WTC11 (cell line): Measurements from ENCODE around the gene POC1A.

Experiments used
- CBFB ChIP-seq: sonication (generic); formaldehyde crosslinking; IDR thresholded peaks from 2 replicates; pipeline ENCODE4 v1.8.1; 2022; ENCODE audit warnings: mild to moderate bottlenecking, low read depth, missing genetic modification reagents
- ESRRA ChIP-seq: sonication (generic); formaldehyde crosslinking; IDR thresholded peaks from 2 replicates; pipeline ENCODE4 v1.8.1; 2022; ENCODE audit warnings: mild to moderate bottlenecking, missing genetic modification reagents, borderline replicate concordance
- FOXJ3 ChIP-seq: sonication (generic); formaldehyde crosslinking; IDR thresholded peaks from 2 replicates; pipeline ENCODE4 v1.9.0; 2021; ENCODE audit warnings: missing genetic modification reagents, mild to moderate bottlenecking, borderline replicate concordance
- KAT7 ChIP-seq: sonication (generic); formaldehyde crosslinking; IDR thresholded peaks from 2 replicates; pipeline ENCODE4 v1.8.1; 2023; ENCODE audit warnings: missing genetic modification reagents, mild to moderate bottlenecking, borderline replicate concordance
- SMAD3 ChIP-seq: sonication (generic); formaldehyde crosslinking; IDR thresholded peaks from 2 replicates; pipeline ENCODE4 v1.8.0; 2022; ENCODE audit warnings: missing genetic modification reagents, mild to moderate bottlenecking, borderline replicate concordance
- ZNF138 ChIP-seq: sonication (generic); formaldehyde crosslinking; conservative IDR thresholded peaks from 2 replicates; pipeline ENCODE4 v1.8.1; 2022; ENCODE audit warnings: mild to moderate bottlenecking, moderate library complexity, missing genetic modification reagents
- TF ChIP-seq, protein P1 (sequence below): sonication (generic); formaldehyde crosslinking; IDR thresholded peaks from 2 replicates; pipeline ENCODE4 v1.8.0; 2022; ENCODE audit warnings: mild to moderate bottlenecking, missing genetic modification reagents
- TF ChIP-seq, protein P2 (sequence below): fragments of 250-450 bp; sonication (Bioruptor Pico); IDR thresholded peaks from 2 replicates; pipeline ENCODE4 v1.9.0; 2021; ENCODE audit warnings: mild to moderate bottlenecking, borderline replicate concordance
- TF ChIP-seq, protein P3 (sequence below): fragments of 200-600 bp; IDR thresholded peaks from 2 replicates; pipeline ENCODE4 v1.8.0; 2022; ENCODE audit warnings: antibody characterized with exemption
- TF ChIP-seq, protein P4 (sequence below): sonication (generic); formaldehyde crosslinking; IDR thresholded peaks from 2 replicates; pipeline ENCODE4 v1.8.0; 2022; ENCODE audit warnings: mild to moderate bottlenecking, missing genetic modification reagents
- TF ChIP-seq, protein P5 (sequence below): sonication (generic); formaldehyde crosslinking; IDR thresholded peaks from 2 replicates; pipeline ENCODE4 v1.8.0; 2022; ENCODE audit warnings: mild to moderate bottlenecking, missing genetic modification reagents
- TF ChIP-seq, protein P6 (sequence below): sonication (generic); formaldehyde crosslinking; IDR thresholded peaks from 2 replicates; pipeline ENCODE4 v1.8.1; 2022; ENCODE audit warnings: low read depth, missing genetic modification reagents, borderline replicate concordance
- TF ChIP-seq, protein P7 (sequence below): sonication (generic); formaldehyde crosslinking; IDR thresholded peaks from 2 replicates; pipeline ENCODE4 v1.8.1; 2023; ENCODE audit warnings: mild to moderate bottlenecking, missing genetic modification reagents, moderate library complexity
- TF ChIP-seq, protein P8 (sequence below): sonication (generic); formaldehyde crosslinking; IDR thresholded peaks from 2 replicates; pipeline ENCODE4 v1.8.1; 2022; ENCODE audit warnings: mild to moderate bottlenecking, missing genetic modification reagents, moderate library complexity, borderline replicate concordance

DNA sequence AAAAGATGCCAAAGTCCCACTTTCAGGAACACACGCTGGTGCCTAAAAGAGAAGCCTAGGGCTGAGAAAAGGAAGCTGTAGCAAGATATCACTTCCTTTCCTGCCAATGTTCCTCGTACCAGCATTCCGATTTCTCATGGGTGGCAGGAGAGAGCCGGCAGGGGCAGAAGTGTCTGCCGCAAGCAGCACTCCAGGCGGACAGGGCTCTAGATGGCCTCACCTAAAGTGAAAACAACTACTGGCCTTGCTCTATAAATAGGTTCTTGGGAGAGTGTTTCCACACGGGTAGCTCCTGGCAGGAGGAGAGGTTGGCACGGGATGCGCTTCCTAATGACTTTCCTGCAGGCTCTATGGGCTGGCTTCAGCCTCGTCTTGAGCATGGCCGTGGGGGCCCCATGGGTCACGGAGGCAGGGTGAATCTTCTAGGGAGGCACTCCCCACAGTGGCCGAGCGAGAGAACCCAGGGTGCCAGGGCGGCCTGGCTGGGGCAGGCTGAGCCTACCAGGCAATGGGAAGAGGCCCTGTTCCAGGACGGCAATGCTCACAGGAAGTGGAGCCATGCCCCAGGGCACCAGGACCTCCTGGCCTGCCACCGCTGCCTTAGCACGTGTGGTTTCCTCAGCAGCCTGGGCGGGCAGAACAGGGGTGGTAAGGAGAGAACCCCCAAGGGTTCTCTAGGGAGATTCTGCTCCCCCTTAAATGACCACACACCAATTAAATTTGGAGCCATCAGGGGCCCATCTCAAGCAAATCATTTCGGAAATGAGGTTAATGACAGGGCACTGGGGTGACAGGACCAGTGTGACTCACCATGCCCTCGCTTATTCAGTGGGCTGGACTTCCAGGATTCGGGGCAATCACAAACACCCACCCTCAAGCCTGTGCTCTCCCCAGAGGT, 83.2 kb downstream of the POC1A start:
- TF ChIP-seq, protein P1, sequence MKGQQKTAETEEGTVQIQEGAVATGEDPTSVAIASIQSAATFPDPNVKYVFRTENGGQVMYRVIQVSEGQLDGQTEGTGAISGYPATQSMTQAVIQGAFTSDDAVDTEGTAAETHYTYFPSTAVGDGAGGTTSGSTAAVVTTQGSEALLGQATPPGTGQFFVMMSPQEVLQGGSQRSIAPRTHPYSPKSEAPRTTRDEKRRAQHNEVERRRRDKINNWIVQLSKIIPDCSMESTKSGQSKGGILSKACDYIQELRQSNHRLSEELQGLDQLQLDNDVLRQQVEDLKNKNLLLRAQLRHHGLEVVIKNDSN (CRISPR knock-in tag): no peak
- TF ChIP-seq, protein P2, sequence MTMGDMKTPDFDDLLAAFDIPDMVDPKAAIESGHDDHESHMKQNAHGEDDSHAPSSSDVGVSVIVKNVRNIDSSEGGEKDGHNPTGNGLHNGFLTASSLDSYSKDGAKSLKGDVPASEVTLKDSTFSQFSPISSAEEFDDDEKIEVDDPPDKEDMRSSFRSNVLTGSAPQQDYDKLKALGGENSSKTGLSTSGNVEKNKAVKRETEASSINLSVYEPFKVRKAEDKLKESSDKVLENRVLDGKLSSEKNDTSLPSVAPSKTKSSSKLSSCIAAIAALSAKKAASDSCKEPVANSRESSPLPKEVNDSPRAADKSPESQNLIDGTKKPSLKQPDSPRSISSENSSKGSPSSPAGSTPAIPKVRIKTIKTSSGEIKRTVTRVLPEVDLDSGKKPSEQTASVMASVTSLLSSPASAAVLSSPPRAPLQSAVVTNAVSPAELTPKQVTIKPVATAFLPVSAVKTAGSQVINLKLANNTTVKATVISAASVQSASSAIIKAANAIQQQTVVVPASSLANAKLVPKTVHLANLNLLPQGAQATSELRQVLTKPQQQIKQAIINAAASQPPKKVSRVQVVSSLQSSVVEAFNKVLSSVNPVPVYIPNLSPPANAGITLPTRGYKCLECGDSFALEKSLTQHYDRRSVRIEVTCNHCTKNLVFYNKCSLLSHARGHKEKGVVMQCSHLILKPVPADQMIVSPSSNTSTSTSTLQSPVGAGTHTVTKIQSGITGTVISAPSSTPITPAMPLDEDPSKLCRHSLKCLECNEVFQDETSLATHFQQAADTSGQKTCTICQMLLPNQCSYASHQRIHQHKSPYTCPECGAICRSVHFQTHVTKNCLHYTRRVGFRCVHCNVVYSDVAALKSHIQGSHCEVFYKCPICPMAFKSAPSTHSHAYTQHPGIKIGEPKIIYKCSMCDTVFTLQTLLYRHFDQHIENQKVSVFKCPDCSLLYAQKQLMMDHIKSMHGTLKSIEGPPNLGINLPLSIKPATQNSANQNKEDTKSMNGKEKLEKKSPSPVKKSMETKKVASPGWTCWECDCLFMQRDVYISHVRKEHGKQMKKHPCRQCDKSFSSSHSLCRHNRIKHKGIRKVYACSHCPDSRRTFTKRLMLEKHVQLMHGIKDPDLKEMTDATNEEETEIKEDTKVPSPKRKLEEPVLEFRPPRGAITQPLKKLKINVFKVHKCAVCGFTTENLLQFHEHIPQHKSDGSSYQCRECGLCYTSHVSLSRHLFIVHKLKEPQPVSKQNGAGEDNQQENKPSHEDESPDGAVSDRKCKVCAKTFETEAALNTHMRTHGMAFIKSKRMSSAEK (CRISPR knock-in tag): no peak
- TF ChIP-seq FOXJ3 (CRISPR knock-in tag) (no peak), ZNF138 (CRISPR knock-in tag) (no peak), SMAD3 (CRISPR knock-in tag) (no peak), ESRRA (CRISPR knock-in tag) (no peak), CBFB (CRISPR knock-in tag) (no peak), KAT7 (no peak)
- TF ChIP-seq, protein P3, sequence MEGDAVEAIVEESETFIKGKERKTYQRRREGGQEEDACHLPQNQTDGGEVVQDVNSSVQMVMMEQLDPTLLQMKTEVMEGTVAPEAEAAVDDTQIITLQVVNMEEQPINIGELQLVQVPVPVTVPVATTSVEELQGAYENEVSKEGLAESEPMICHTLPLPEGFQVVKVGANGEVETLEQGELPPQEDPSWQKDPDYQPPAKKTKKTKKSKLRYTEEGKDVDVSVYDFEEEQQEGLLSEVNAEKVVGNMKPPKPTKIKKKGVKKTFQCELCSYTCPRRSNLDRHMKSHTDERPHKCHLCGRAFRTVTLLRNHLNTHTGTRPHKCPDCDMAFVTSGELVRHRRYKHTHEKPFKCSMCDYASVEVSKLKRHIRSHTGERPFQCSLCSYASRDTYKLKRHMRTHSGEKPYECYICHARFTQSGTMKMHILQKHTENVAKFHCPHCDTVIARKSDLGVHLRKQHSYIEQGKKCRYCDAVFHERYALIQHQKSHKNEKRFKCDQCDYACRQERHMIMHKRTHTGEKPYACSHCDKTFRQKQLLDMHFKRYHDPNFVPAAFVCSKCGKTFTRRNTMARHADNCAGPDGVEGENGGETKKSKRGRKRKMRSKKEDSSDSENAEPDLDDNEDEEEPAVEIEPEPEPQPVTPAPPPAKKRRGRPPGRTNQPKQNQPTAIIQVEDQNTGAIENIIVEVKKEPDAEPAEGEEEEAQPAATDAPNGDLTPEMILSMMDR: no peak
- TF ChIP-seq, protein P4, sequence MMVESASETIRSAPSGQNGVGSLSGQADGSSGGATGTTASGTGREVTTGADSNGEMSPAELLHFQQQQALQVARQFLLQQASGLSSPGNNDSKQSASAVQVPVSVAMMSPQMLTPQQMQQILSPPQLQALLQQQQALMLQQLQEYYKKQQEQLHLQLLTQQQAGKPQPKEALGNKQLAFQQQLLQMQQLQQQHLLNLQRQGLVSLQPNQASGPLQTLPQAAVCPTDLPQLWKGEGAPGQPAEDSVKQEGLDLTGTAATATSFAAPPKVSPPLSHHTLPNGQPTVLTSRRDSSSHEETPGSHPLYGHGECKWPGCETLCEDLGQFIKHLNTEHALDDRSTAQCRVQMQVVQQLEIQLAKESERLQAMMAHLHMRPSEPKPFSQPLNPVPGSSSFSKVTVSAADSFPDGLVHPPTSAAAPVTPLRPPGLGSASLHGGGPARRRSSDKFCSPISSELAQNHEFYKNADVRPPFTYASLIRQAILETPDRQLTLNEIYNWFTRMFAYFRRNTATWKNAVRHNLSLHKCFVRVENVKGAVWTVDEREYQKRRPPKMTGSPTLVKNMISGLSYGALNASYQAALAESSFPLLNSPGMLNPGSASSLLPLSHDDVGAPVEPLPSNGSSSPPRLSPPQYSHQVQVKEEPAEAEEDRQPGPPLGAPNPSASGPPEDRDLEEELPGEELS: no peak
- TF ChIP-seq, protein P5, sequence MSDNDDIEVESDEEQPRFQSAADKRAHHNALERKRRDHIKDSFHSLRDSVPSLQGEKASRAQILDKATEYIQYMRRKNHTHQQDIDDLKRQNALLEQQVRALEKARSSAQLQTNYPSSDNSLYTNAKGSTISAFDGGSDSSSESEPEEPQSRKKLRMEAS (CRISPR knock-in tag): no peak
- TF ChIP-seq, protein P6, sequence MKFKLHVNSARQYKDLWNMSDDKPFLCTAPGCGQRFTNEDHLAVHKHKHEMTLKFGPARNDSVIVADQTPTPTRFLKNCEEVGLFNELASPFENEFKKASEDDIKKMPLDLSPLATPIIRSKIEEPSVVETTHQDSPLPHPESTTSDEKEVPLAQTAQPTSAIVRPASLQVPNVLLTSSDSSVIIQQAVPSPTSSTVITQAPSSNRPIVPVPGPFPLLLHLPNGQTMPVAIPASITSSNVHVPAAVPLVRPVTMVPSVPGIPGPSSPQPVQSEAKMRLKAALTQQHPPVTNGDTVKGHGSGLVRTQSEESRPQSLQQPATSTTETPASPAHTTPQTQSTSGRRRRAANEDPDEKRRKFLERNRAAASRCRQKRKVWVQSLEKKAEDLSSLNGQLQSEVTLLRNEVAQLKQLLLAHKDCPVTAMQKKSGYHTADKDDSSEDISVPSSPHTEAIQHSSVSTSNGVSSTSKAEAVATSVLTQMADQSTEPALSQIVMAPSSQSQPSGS (CRISPR knock-in tag): no peak
- TF ChIP-seq, protein P7, sequence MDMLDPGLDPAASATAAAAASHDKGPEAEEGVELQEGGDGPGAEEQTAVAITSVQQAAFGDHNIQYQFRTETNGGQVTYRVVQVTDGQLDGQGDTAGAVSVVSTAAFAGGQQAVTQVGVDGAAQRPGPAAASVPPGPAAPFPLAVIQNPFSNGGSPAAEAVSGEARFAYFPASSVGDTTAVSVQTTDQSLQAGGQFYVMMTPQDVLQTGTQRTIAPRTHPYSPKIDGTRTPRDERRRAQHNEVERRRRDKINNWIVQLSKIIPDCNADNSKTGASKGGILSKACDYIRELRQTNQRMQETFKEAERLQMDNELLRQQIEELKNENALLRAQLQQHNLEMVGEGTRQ: no peak
- TF ChIP-seq, protein P8, sequence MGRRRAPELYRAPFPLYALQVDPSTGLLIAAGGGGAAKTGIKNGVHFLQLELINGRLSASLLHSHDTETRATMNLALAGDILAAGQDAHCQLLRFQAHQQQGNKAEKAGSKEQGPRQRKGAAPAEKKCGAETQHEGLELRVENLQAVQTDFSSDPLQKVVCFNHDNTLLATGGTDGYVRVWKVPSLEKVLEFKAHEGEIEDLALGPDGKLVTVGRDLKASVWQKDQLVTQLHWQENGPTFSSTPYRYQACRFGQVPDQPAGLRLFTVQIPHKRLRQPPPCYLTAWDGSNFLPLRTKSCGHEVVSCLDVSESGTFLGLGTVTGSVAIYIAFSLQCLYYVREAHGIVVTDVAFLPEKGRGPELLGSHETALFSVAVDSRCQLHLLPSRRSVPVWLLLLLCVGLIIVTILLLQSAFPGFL (CRISPR knock-in tag): no peak
